COR-L47 (cell line): ENCODE data around the gene MAPK1IP1L.

Experiments used
- DNase-seq: peaks from one replicate; lab custom pipeline; 2025; lab: John Stamatoyannopoulos, UW

MAPK1IP1L gene

DNA sequence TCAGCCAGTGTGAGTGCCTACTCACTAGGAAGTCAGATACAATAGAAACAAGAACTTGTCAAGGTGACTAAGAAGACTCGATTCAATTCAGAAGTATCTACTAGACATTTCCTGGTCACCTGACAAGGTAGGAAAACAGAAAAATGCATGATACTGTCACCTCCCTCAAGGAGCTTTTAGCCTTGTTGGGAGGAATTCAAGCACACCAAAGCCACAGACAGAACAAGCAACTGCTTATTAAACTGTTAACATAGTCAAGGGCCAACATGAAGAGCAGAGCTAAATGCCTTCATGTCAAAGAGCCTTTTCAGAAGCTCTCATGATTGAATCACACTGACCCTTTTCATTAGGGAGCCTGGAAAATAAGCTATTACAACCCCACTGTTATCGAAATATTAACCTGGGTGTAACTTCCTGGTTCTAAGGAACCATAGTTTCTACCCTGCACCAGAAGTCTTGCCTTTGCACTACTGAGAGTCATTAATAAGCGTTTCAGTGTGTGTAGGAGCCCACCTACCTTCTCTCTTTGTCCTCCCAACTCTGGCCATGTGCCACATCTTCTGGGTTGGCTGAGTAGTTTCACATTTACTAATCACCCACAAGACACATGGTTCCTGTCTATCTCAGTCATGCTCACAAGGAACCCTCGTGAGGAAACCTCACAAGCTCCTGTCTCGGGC lies 46.6 kb downstream of the MAPK1IP1L start:
- no peak for DNase-seq

DNA sequence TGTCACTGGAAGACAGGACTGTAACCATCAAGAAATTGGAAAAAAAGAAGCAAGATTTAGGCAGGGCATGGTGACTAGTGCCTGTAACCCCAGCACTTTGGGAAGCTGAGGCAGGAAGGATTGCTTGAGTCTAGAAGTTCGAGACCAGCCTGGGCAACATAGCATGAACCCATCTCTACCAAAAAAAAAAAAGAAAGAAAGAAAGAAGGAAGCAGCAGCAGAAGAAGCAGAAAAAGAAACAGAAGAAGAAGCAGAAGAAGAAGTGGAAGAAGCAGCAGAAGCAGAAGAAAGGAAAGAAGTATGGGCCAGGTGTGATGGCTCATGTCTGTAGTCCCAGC lies 47.1 kb downstream of the MAPK1IP1L start:
- DNase-seq: no peak

DNA sequence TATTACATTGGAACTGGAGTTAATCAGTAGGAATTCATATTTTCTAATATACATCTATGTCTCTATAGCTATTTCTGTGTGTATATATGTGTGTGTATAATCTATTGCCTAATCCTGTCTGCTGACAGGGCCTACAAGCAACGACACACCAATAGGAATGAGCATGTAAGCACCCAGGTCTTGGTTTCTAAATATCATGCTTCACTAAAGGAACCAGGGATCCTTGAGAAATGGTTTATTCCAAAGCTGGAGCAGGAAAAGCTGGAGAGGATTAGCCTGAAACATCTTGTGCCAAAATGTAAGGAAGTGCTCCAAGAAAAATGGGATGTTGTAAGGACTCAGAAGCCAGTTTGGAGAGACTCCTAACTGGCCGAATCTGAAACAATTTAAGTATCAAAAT lies 48.3 kb downstream of the MAPK1IP1L start:
- DNase-seq: no peak

DNA sequence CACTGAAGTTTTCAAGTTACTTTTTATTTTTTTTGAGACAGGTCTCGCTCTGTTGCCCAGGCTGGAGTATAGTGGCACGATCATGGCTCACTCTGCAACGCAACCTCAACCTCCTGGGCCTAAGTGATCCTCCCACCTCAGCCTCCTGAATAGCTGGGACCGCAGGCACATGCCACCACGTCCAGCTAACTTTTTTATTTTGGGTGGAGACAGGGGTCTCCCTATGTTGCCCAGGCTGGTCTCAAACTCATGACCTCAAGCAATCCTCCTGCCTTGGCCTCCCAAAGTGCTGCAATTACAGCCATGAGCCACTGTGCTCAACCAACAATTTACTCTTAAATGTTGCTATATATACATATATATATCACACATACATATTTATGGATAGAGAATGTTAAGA lies 50.3 kb downstream of the MAPK1IP1L start:
- DNase-seq: no peak

DNA sequence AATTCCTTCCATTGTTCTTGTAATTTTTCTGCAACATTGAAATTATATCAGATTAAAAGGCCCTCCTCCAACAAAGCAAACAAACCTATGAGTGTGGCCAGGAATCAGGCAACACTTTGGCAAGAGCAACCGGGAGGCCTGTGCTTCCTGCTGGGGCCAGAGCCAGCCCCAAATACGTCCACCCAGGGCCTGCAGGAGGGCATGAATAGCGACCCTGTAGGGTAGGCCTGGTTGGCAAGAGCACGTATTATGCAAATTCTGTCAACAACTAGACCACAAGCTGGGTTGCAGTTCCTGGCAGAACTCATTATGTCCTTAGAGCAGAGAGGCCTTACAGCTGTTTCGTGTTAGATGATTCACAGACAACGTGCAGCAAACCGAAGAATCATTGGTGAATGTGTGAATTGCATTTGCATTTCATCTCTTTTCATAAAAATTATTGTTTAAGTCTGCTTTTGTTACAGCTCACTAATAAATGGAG lies 50.7 kb downstream of the MAPK1IP1L start:
- DNase-seq: peak; percentile 94

DNA sequence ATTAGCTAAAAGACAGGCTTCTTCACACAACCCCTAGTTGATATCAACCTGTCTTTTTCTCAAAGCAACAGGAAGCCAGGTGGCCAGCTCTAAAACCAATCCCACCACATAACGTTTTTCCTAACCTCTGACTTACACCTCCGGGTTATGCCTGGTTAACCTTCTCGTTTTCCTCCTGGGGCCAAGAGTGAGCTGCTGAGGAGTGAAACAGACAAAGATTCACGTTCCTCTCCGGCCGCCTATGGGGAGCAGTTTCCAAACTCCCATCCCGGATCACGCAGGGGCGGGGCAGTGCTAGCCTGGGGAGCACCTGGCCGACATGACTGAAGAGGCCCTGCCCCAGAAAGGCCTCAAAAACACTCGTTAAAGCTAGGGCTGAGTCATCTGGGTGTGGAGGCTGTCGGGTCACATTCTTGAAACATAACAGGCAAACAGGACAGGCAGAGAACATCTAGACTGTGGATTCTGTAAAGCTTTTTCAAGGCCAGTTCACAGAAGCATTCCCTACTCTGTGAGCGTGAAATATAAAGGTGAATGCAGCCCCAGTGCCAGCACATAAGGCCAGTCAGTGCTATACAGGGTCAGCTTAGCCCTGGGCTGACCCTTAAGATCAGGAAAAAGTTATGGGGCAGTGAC lies 51.7 kb downstream of the MAPK1IP1L start:
- no peak for DNase-seq

DNA sequence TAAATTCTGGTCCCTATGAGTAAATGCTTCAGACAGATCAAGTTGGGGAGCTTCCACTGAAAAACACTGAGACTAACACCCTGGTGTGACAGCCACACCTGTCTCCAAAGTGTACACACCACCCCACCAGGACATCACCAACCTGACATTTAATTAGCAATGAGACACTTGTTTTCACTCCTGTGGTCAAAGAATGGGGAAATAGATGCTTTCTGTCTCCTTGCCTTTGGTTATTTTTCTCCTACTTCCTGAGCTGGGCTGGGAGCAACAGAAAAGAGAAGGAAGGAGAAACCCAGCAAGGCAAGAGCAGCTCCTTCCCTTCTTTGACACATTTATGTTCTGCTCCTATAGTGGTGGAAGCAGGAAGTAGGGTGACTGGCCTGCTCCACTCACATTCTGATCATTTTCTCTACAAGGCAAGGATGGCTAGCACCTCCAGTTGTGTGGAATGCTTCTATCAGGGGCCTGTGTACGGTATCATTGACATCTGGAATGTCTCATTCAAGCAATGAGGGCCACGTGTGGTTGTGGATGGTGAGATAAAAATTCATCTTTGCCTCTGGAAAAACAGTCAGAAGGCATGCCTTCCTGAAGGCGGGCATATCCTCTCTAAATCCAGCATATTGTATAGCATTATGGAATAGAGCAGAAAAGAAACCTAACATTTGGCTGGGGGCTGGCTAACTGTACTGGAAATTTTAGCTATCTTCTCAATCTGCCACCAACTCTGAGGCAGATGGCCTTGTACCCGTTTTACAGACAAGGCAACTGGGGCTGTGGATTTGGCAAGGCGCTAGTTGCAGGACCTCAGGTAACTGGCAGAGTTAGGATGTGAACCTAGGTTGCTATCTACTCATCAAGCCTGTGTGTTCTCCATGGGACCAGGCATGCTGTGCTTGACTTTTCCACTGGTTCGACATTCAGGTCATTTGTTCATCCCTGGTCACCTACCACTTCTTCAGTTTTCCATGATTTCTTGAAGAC lies 52.8 kb downstream of the MAPK1IP1L start:
- DNase-seq: no peak

DNA sequence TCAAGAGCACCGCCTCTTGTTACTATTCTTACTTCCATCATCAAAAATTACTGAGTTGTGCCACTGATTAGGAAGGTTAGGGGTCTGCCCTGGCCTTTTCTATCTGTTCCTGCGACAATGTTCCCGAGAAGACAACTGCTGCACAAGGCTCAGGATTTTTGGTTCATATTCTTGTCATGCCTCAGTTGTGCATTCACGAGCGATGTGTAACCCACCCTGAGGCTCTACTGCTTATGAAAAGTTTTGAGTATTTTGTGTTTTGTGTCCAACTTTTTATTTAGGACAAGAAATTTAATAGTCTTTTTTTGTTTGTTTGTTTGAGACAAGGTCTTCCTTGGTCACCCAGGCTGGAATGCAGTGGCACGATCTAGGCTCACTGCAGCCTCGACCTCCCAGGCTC lies 54.5 kb downstream of the MAPK1IP1L start:
- DNase-seq: no peak

DNA sequence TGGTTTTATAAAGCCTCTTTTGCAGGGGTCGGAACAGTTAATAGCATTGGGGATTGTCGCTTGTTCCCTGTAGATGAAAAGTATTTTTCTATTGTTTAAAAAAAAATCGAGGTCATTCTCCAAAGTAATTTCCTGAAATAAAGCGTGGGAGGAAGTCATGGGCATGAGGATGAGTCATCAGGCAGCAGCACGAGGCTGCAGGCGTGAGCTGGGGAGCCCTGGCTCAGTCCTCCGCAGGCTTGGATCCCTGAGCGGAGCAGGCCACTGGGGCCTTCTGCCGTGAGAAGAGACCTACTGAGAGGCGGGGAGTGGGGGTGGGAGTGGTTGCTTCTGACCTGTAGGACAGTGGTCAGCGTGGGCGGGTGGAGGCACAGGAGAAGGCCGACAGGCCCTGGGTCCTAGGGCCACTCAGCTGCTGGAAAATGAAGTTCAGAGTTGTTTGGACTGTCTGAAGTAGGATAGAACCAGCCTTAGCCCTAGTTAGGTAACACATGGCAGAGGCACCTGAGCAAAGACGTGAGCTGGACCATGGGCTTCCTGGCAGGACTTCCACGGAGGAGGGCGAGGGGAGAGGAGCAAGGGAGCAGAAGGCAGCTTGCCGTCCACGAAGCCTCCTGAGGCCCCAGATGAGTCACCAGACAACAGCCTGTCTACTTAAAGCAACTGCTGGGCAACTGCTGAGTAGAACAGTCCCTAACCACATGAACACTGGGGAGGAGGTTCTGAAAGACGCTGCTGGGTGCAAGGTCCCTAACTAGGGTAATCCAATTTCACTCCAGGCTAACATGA lies 56.5 kb downstream of the MAPK1IP1L start:
- no peak for DNase-seq

DNA sequence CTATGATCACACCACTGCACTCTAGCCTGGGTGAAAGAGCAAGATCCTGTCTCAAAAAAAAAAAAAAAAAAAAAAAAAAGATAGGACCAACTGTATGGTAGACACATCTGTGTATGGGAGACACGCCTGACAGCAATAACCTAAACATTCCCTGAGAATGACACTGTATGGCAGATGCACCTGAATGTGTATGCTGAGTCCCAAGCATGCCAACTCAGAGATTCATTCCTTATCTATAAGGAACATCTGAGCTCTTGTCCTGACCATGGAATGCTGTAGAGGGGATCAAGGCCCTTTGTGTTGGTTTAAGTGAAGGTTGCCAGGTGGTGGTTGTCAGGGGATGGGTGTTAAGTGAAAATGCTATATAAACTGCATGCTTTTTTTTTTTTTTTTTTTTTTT lies 58.4 kb downstream of the MAPK1IP1L start:
- no peak for DNase-seq

DNA sequence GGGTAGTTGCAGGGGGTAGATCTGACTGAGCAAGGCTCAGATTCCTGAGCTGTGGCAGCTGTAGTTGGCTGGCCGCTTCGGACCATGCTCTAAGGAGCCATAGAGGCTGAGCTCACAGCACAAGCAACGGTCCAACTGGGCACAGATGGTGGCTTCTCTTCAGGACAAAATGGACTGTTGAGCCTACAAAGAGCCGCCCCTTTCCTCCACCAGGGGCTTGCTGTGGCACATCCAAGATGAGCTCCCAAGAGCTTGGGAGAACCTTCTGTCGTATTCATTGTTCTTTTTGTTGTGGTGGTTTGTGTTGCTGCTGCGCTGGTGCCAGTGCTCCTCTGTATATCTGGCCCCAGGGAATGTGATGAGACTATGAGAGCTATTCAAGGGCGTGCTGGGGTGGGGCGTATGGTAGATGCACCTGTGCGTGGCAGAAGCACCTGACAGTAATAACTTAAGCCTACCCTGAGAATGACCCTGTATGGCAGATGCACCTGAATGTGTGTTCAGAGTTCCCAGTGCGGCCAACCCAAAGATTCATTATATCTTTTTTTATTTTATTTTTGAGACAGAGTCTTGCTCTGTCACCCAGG lies 59.8 kb downstream of the MAPK1IP1L start:
- DNase-seq: no peak

DNA sequence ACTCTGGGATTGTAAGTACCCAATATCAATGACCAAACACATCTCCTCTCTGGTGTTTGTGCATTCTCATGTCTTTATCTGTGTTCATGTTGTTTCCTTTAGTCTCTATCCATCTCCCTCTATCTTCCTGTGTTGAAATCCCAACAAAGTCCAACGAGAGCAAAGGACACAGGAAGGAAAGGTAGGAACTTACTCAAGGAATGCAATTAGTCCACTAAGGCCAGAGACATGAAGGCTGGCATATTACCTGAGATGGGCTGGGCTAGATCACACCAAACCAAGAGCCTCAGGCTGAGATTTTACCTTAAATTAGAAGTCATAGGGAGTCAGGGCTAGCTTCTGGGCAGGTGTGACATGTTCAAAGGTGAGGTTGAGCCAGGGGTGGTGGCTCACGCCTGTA lies 63.3 kb downstream of the MAPK1IP1L start:
- DNase-seq: no peak

DNA sequence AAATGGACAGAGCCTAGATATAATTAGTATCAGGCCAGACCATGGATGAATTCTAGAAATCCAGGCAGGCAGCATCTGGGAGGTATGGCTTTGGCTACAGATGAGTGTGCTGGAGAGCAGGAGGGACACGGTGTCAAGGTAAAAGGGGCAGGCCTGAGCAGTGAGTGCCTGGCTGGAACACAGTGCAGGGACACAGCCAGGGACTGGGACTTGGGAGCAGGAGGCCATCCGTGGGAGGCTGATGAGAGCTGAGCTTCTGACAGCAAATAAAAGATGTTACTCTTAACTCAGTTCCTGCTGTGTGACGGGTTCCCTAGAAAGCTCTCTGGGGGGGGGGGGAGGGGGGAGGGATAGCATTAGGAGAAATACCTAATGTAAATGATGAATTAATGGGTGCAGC lies 64.0 kb downstream of the MAPK1IP1L start:
- no peak for DNase-seq

DNA sequence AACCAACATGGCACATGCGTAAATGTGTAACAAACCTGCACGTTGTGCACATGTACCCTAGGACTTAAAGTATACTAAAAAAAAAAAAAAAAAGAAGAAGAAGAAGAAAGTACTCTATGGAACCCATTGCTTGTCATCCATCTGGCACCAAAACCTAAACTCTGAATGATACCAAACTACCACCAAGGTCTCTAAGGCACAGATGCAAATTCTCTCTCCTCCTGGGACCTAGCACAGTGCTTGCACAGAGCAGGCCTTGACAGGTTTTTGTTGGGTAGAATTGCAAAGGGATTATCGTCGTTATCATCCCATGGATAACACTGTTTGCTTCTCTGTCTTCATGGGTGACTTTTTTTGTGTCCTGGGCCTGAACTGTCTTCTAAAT lies 64.4 kb downstream of the MAPK1IP1L start:
- no peak for DNase-seq

DNA sequence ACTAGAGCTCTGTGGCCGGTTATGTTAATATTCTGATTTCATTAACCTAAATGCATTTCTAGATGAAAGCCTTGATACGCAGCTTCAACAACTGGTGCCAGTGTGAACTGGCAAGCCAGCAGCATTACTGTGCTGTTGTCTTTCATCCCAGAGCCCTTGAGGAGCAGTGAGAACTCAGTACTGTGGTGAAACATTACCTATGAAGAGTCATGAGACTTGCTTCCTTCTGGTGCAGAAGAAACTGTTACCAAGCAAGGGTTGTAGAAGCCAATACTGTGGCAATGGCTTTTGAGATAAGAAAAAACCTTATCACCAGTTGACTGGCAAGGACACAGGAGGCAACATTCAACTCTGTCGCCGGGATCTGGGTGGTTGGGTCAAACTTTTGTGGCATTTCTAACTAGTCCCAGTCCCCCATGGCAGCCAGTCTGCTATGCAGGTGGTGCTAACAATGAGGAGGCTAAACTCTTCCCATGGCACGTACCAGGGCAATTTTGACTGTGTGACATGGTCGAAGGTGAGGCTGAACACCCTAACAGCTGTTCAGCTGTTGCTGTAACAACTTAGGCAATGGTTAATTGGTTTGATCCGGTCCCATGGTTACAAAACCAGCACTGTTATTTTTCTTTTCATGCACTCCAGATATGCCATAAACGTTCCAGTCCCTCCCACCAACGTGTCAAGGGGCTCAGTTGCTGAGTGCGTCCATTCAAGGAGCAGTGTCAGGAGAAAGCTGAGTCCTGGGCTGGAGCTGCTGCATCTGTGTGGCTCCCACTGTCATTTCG lies 65.0 kb downstream of the MAPK1IP1L start:
- no peak for DNase-seq

DNA sequence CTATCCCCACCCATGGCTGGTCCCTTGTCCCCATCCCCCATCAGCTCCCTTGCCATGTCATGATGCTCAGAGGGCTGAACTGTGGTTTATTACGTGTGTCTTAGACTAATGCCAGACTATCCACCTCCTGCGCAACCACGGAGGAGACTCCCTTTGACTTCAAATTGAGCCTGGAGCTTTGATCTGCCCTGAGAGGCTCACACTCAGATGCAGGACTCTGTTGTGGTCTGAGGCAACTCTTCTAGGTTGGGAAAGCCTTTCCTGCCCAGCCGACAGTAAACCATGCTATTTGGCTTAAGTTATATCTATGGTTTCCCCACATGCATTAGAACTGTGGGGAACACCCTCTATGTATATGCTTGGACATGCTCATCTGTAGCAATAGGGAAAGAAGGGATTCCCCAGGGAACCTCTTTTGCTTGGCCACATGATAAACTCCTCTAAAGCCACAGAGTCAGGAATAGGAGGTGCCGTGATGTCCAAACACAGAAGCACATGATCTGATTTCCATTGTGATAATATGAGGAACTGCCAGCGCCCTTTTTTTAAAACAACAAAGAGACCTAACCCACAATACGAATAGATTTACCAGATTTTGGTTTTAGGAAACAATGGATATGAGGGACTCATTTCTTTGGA lies 66.5 kb downstream of the MAPK1IP1L start:
- no peak for DNase-seq

DNA sequence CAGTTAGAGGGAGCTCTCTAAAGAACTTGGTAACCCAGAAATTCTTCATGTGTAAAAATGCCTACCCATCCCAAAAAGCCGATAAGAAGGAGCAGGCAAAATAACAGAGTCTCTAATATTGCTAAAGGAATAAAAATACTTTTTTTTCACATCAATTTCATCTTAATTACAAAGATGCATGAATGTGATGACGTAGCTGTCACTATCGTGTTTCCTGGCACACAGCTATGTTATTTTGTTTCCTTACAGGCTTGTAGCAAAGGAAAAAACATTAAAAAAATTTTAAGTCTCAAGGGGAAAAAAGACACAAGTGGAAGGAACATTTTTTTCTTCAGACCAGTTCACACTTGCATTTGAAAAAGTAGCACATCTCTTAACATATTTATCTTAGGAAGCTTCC lies 67.3 kb downstream of the MAPK1IP1L start:
- no peak for DNase-seq
